Measurements from ENCODE around the gene GBP3.
A peak's percentile ranks its signal among the peaks of the same experiment; 100 is the strongest.
"Not testable (repeated sequence)": the region's sequence is repeated elsewhere in the genome, so short reads cannot be mapped to it uniquely, and the experiment has no call there.

Gene GBP3

DNA sequence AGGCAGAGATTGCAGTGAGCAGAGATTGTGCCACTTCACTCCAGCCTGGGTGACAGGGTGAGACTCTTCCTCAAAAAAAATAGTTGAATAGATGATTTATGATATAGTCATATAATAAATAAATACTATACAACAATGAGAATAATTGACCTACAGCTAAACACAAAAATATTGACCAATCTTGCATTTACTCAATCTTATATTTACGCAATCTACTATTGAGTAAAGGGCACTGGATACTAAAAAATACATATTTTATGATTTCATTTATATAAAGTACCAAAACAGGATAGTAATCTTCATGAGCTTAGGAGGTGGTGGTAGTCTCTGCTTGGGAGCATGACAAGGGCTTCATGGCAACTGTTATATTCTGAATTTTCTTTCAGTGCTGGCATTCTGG is 19.1 kb upstream of the GBP3 start:
- Histone ChIP-seq H3K9me3 (peaks cover 20% of the 10 kb centered on the region), H3K27ac (no peak overlapping the region), H3K4me1 (no peaks in the 10 kb centered on the region), H3K36me3 (0 out of 2 replicates have a peak, but pooled peaks cover 3% of the 10 kb centered on the region), H3K4me2 (no peak overlapping the region), H3K4me3 (no peak overlapping the region), H3K9ac (no peak overlapping the region), H4K20me1 (no peaks in the 10 kb centered on the region), H3K27me3 (no peaks in the 10 kb centered on the region)
- no peak for TF ChIP-seq Cebpa-rat (IDR thresholded peaks at IDR 0.05)

DNA sequence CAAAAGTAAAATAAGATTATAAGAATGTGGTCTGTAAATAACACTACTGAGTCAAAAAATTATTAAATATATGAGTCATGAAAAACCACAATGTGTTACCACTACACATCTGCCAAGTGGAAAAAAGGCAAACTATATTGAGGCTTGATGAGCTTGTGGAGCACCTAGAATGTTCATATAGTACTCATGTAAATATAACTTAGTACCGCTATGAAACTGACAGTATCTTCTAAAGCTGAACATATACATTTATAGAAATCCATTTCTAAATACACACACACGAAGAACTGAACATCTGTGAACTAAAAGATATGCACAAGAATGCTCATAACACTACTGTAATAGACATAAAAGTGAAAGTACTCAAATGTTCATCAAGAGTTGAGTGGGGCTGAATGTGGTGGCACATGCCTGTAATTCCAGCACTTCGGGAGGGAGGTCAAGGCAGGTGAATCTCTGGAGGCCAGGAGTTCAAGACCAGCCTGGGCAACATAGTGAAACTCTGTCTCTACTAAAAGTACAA is 18.5 kb upstream of the GBP3 start:
- Histone ChIP-seq H3K9ac (no peak overlapping the region), H3K27me3 (no peaks in the 10 kb centered on the region), H3K4me3 (no peak overlapping the region), H3K4me2 (no peak overlapping the region), H3K4me1 (no peaks in the 10 kb centered on the region), H4K20me1 (no peaks in the 10 kb centered on the region), H3K9me3 (peaks cover 20% of the 10 kb centered on the region), H3K27ac (no peak overlapping the region), H3K36me3 (0 out of 2 replicates have a peak, but pooled peaks cover 3% of the 10 kb centered on the region)
- no peak for TF ChIP-seq Cebpa-rat (IDR thresholded peaks at IDR 0.05)

DNA sequence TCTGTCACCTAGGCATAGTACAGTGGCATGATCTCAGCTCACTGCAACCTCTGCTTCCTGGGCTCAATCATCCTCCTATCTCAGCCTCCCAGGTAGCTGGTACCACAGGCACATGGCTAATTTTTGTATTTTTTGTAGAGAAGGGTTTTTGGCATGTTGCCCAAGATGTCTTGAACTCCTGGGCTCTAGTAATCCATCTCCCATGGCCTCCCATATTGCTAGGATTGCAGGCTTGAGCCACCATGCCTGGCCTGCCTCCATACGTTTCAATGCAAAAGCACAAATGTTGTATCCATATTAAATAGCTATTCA is 17.6 kb upstream of the GBP3 start:
- Histone ChIP-seq H3K9ac (no peak overlapping the region), H3K27ac (no peak overlapping the region), H3K4me3 (no peak overlapping the region), H3K4me1 (no peaks in the 10 kb centered on the region), H3K4me2 (no peak overlapping the region), H3K9me3 (peaks cover 20% of the 10 kb centered on the region), H3K36me3 (0 out of 2 replicates have a peak, but pooled peaks cover 3% of the 10 kb centered on the region), H3K27me3 (no peaks in the 10 kb centered on the region), H4K20me1 (no peaks in the 10 kb centered on the region)
- TF ChIP-seq Cebpa-rat (IDR thresholded peaks at IDR 0.05): no peak

DNA sequence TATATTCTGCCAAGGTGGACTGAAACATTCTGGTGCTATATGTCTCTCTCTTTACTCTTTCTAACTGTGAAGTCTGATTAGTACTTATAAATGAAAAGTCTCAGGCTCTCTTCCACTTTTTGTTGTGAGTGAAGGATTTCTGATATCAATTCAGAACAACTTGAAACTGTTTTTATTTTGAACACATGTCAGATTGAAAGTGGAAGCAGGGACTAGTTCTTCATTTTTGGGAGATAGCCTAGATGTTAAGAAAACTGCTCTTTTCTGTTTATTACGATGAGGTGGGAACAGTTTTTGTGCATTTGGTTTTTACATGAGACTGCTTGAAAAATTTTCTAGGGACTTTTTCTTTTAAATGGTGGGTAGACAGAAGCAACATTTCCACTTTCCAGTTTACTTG is 14.5 kb upstream of the GBP3 start:
- Histone ChIP-seq H3K4me1 (no peaks in the 10 kb centered on the region), H3K27me3 (no peaks in the 10 kb centered on the region), H3K4me2 (no peak overlapping the region), H3K9me3 (peaks cover under 1% of the 10 kb centered on the region; the same call in 1 of the 2 replicates), H4K20me1 (no peaks in the 10 kb centered on the region), H3K4me3 (no peak overlapping the region), H3K36me3 (no peaks in the 10 kb centered on the region), H3K9ac (no peak overlapping the region), H3K27ac (no peak overlapping the region)
- no peak for TF ChIP-seq Cebpa-rat (IDR thresholded peaks at IDR 0.05)

DNA sequence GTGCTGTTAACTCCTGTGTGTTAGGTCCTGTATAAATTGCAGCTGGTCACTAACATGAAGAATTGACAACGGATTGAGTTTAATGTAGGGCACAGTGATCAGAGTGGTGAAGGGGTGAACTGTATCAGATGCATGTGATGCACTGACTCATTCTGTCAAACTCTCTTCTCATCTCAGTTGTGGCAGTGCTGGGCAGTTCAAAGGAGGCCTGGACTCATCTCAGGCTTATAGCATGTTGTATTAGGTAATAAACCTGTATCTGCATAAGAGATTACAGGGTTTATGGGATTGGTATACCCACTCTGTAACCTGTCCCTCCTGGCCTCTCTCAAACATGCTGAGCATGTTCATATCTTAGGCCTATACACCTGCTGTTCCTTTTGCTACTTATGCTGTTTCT is 12.4 kb upstream of the GBP3 start:
- Histone ChIP-seq H3K27ac (no peak overlapping the region), H3K4me3 (no peak overlapping the region), H4K20me1 (no peaks in the 10 kb centered on the region), H3K4me1 (no peaks in the 10 kb centered on the region), H3K9me3 (no peaks in the 10 kb centered on the region), H3K36me3 (no peaks in the 10 kb centered on the region), H3K27me3 (no peaks in the 10 kb centered on the region), H3K9ac (no peak overlapping the region), H3K4me2 (no peak overlapping the region)
- TF ChIP-seq Cebpa-rat (IDR thresholded peaks at IDR 0.05): no peak

DNA sequence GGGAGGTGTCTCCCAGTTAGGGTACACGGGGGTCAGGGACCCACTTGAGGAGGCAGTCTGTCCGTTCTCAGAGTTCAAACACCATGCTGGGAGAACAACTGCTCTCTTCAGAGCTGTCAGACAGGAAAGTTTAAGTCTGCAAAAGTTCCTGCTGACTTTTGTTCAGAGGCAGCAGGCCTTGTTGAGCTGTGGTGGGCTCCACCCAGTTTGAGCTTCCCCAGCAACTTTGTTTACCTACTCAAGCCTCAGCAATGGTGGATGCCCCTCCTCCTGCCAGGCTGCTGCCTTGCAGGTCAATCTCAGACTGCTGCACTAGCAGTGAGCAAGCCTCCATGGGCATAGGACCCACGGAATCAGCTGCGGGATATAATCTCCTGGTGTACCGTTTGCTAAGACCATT is 11.3 kb upstream of the GBP3 start:
- H3K36me3 ChIP-seq, H3K27me3 ChIP-seq, H3K27ac ChIP-seq, H4K20me1 ChIP-seq, H3K4me1 ChIP-seq, H3K9me3 ChIP-seq, H3K9ac ChIP-seq, H3K4me2 ChIP-seq, H3K4me3 ChIP-seq: not testable (repeated sequence)

DNA sequence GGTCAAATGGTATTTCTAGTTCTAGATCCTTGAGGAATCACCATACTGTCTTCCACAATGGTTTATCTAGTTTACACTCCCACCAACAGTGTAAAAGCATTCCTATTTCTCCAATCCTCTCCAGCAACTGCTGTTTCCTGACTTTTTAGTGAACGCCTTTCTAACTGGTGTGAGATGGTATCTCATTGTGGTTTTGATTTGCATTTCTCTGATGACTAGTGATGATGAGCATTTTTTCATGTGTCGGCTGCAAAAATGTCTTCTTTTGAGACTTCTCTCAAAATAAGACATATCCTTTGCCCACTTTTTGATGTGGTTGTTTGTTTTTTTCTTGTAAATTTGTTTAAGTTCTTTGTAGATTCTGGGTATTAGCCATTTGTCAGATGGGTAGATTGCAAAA is 6.4 kb upstream of the GBP3 start:
- H3K27ac ChIP-seq, H4K20me1 ChIP-seq, H3K4me2 ChIP-seq, H3K4me3 ChIP-seq, H3K36me3 ChIP-seq, H3K9ac ChIP-seq, H3K27me3 ChIP-seq, H3K9me3 ChIP-seq, H3K4me1 ChIP-seq: not testable (repeated sequence)

DNA sequence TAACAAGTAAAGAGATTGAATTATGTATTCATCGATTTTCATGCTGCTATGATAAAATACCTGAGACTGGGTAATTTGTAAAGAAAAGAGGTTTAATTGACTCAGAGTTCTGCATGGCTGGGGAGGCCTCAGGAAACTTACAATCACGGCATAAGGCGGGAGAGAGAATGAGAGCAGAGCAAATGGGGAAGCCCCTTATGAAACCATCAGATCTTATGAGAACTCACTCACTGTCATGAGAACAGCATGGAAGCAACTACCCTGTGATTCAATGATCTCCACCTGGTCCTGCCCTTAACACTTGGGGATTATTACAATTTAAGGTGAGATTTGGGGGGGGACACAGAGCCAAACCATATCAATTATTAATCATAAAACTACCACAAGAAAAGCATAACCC is 3.3 kb upstream of the GBP3 start:
- no peak overlapping the region for H3K9ac ChIP-seq
- no peaks in the 10 kb centered on the region for H3K36me3 ChIP-seq
- H3K27ac ChIP-seq: no peak overlapping the region
- H3K27me3 ChIP-seq: no peaks in the 10 kb centered on the region
- H3K9me3 ChIP-seq: peaks cover 5% of the 10 kb centered on the region; the same call in 1 of the 2 replicates
- TF ChIP-seq Cebpa-rat (IDR thresholded peaks at IDR 0.05): no peak
- no peaks in the 10 kb centered on the region for H4K20me1 ChIP-seq
- no peak overlapping the region for H3K4me3 ChIP-seq
- no peak overlapping the region for H3K4me2 ChIP-seq
- H3K4me1 ChIP-seq: peaks cover 14% of the 10 kb centered on the region

DNA sequence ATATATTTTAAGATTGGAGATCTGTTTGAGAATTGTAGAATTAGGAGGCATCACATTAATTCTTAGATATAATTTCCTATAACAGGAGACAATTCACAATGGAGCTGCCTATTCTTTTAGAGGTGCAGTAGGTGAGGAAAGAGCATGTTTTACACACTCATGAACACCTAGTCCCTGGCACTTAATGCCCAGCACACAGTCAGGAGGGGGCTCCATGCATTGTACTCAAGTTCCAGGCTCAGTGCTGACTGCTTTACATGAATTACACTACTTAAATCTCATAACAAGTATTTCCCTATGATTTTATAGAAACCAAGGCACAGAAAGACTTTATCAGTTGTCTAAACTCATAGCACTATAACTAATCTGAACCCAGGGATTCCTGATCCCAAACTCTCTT is 360 bp upstream of the GBP3 start:
- H3K9ac ChIP-seq: no peak overlapping the region
- H3K4me3 ChIP-seq: peak overlapping the region; percentile 68
- peaks cover 19% of the 10 kb centered on the region for H3K36me3 ChIP-seq
- H3K27me3 ChIP-seq: no peaks in the 10 kb centered on the region
- TF ChIP-seq Cebpa-rat (IDR thresholded peaks at IDR 0.05): no peak
- H4K20me1 ChIP-seq: no peaks in the 10 kb centered on the region
- peak overlapping the region; percentile 74 for H3K27ac ChIP-seq
- H3K4me1 ChIP-seq: peaks cover 14% of the 10 kb centered on the region
- H3K9me3 ChIP-seq: no peaks in the 10 kb centered on the region
- peak overlapping the region; percentile 86 for H3K4me2 ChIP-seq

DNA sequence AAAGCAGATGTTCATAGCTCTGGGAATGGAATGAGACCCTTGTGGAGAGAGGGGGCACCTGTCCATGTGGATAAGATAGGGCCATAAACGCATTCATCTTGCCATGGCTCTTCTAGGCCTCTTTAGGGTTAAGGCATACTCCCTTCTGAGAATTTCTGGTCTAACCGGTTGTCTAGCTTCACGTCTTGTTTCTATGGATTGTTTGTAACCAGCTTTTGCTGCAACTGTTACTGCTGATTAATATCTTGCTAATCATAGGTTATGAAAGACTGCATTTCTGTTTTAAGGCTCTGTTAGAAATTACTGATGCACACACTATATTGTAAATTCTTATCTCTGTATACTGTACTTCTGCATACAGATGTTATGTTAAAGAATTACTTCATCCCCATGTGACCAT is 4.3 kb downstream of the GBP3 start:
- peaks cover 14% of the 10 kb centered on the region for H3K4me1 ChIP-seq
- not testable (repeated sequence) for H3K27me3 ChIP-seq, H3K27ac ChIP-seq, H3K4me2 ChIP-seq, H3K9ac ChIP-seq, H4K20me1 ChIP-seq, H3K9me3 ChIP-seq, H3K4me3 ChIP-seq
- H3K36me3 ChIP-seq: peaks cover 45% of the 10 kb centered on the region

DNA sequence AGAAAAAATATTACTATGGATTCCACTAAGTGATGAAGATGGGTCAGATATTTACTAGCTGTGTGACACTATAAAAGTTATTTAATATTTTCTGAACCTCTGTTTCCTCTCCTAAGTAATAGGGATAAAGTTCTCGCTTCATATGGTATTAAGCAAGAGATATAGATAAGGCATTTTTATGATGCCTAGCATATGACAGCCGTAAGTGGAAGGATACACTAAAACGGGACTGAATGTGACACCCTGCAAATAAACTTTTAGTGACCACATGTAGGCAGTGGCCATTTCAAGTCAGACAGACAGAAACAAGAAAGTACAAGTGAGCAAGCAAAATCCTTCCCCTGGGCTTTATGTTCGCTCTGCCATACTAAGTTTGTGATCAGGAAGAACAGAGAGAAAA is 14.2 kb downstream of the GBP3 start:
- Histone ChIP-seq H3K36me3 (peaks cover 49% of the 10 kb centered on the region), H3K4me1 (no peaks in the 10 kb centered on the region), H3K4me3 (no peak overlapping the region), H3K4me2 (no peak overlapping the region), H3K27me3 (no peaks in the 10 kb centered on the region), H3K9me3 (no peaks in the 10 kb centered on the region), H4K20me1 (no peaks in the 10 kb centered on the region), H3K9ac (no peak overlapping the region), H3K27ac (no peak overlapping the region)
- no peak for TF ChIP-seq Cebpa-rat (IDR thresholded peaks at IDR 0.05)
